ENCODE measurements around the gene FAM25C.
A peak's percentile ranks its signal among the peaks of the same experiment; 100 is the strongest.
"Not testable (repeated sequence)": the region's sequence is repeated elsewhere in the genome, so short reads cannot be mapped to it uniquely, and the experiment has no call there.

The FAM25C gene

DNA sequence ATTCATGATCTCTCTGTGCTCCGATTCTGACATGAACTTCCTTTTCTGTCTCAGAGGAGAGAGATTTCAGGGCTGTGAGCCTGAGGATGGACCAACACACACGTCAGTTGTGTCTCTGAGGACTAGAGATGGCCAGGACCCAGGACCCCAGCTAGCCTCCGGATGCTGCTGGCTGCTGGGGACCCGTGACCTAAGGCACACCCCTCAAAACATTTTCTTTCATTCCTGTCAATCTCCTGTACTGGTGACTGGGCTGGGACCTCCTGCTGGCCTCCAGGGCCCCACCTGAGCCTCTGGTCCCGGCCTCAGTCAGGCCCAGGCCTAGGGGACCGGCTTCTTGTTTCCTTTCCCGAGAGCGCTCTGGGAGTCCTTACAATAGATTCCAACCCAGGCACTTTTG, 42.4 kb downstream of the FAM25C start:
- DNase-seq (ENCODE audit: low spot score): peak; percentile 0

DNA sequence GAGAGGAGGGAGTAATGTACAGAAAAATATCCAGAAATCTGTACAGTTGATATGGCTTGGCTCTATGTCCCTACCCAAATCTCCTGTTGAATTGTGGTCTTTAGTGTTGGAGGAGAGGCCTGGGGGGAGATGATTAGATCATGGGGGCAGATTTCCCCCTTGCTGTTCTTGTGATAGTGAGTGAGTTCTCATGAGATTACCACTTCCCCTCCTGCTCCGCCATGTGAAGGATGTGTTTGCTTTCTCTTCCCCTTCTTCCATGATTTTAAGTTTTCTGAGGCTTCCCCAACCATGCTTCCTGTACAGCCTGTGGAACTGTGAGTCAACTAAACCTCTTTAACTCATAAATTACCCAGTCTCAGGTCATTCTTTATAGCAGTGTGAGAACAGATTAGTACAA, 52.2 kb downstream of the FAM25C start:
- DNase-seq (ENCODE audit: low spot score): not testable (repeated sequence)

Data from AG20443 (cell line).